Pancreas (tissue), 10 donors: ENCODE measurements around the gene COG2. TPM values are rescaled to one million over a fixed set of nuclear protein-coding genes. Genes with fewer than 3 reads are reported as not detected.
A peak's percentile ranks its signal among the peaks of the same experiment; 100 is the strongest.

ENCODE experiments used
- ATAC-seq, 4 donors: fragments of 200-7000 bp; cut with Tn5 transposase; one replicate each; pipeline versions ENCODE4 v1.8.0 to v1.9.1; 2020; ENCODE audit warnings: mild to moderate bottlenecking in 4 of 4, moderate library complexity in 4 of 4
- DNase-seq, 6 donors: peaks; one replicate each; pipeline ENCODE4 v3.0.0-alpha.2; 2020
- FAIRE-seq: peaks from 2 replicates; lab custom pipeline; 2012; peaks lifted over from hg19 to GRCh38; lab: Jason Lieb, UNC
- H3K27ac ChIP-seq, 4 donors: fragments of 200-600 bp; sonication (generic); 1 replicate in 3 of 4; 2 replicates in 1 of 4; pipeline versions ENCODE4 v1.5.0 to v1.8.0; 2020
- H3K27me3 ChIP-seq, 4 donors: fragments of 200-600 bp; one replicate each; pipeline ENCODE4 v1.8.0; 2021
- H3K36me3 ChIP-seq, 3 donors: fragments of 200-600 bp; sonication (generic) in 1 of 3; one replicate each; pipeline versions ENCODE4 v1.5.0 to v1.8.0; 2020 to 2021
- H3K4me1 ChIP-seq, 3 donors: fragments of 200-600 bp; one replicate each; pipeline ENCODE4 v1.8.0; 2021
- H3K4me3 ChIP-seq, 4 donors: fragments of 200-600 bp; sonication (generic) in 2 of 4; one replicate each; pipeline versions ENCODE4 v1.5.0 to v1.8.0; 2020 to 2021
- H3K9me3 ChIP-seq, 4 donors: fragments of 200-600 bp; one replicate each; pipeline ENCODE4 v1.8.0; 2021
- WGBS, 2 donors: extraction: QIAGEN DNeasy Blood & Tissue Kit; methylation state at CpG; one replicate each; pipeline ENCODE4 v1.1.7; 2013; 5-methylcytosine and 5-hydroxymethylcytosine counted together
- intact Hi-C, 3 donors: fragments of 100-400 bp; cut with DNase I; formaldehyde crosslinking; loops; one replicate each; pipeline versions ENCODE4 v1.11.1 to v1.14.2; 2022
- polyA plus RNA-seq, 2 donors: library from polyadenylated mRNA; stranded (reverse); fragments of 200-250 nt; gene quantifications; one replicate each; pipeline ENCODE4 v1.2.3, GENCODE V29; 2013
- total RNA-seq, 6 donors: library from RNA; stranded (reverse); fragmentation: NEBNext Ultra II Directional in 4 of 6; extraction: Animal tissue kit (Norgen Biotek cat#: 25700) in 4 of 6; gene quantifications; one replicate each; pipeline versions ENCODE4 v1.2.1 to v1.2.4, GENCODE V29; 2021 to 2023
- TF ChIP-seq, protein P1 (sequence below), 4 donors: fragments of 200-600 bp; sonication (generic) in 3 of 4; IDR thresholded peaks; one replicate each; pipeline versions ENCODE4 v1.5.0 to v1.8.0; 2021; ENCODE audit warnings: antibody characterized with exemption in 4 of 4
- donor health status: healthy with polysubstance abuse.
- donor health status: DM: no; HTN: no; CAD: no; lungs with moderate emphysema.
- donor health status: DM: no; HTN: no; CAD: no.
- donor health status: control.
- donor health status: control.
- donor health status: Bipolar disorder and iron deficiency.
- donor health status: DM: yes; HTN: yes; CAD: no.
- donor health status: DM: no; HTN: no; CAD: no.
- donor health status: DM: no; HTN: no; CAD: no.
- donor health status: DM: yes; HTN: yes; CAD: no.

Gene COG2
- total and polyA plus RNA-seq, 8 donors, result 6.5 to 17.1 (median 14.5) TPM

DNA sequence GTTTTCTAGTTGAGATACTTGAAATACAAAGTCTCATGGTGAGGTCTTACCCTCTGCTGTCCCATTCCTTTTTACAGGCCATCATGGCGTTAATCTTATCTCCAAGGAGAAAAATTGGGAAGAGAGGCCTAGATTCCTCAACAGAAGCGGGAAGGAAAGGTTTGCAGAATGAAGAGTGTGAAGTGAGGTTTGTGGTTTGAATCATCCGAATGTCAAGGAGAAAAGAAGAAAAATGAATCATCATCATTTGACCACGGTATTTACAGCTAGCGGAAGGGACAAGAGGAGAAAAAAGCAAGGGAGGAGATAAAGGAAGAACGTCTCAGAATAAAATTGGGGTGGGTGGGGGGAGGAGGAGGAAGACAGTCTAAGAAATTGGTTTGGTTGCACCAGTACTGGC, 935 bp upstream of the COG2 start:
- DNase-seq (no peak), FAIRE-seq (no peak), ATAC-seq (no peak)
- Histone ChIP-seq H3K9me3 (no peaks in the 10 kb centered on the region), H3K4me3 (no peak overlapping the region), H3K27me3 (no peaks in the 10 kb centered on the region), H3K36me3 (no peaks in the 10 kb centered on the region), H3K27ac (no peak overlapping the region), H3K4me1 (peaks cover 5 to 18% (median 7%) of the 10 kb centered on the region in 3 donors)
- intact Hi-C loops, result loop anchor here in 1 of 3 donors (5.0 kb wide), 1 partner anchor 131 kb away; no protein-coding TSS in a partner anchor
- 77 to 83% methylated on average over 6 of the region's 6 CpGs for WGBS, 2 donors
- TF ChIP-seq, protein P1, sequence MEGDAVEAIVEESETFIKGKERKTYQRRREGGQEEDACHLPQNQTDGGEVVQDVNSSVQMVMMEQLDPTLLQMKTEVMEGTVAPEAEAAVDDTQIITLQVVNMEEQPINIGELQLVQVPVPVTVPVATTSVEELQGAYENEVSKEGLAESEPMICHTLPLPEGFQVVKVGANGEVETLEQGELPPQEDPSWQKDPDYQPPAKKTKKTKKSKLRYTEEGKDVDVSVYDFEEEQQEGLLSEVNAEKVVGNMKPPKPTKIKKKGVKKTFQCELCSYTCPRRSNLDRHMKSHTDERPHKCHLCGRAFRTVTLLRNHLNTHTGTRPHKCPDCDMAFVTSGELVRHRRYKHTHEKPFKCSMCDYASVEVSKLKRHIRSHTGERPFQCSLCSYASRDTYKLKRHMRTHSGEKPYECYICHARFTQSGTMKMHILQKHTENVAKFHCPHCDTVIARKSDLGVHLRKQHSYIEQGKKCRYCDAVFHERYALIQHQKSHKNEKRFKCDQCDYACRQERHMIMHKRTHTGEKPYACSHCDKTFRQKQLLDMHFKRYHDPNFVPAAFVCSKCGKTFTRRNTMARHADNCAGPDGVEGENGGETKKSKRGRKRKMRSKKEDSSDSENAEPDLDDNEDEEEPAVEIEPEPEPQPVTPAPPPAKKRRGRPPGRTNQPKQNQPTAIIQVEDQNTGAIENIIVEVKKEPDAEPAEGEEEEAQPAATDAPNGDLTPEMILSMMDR (IDR thresholded peaks at IDR 0.05), result no peak

DNA sequence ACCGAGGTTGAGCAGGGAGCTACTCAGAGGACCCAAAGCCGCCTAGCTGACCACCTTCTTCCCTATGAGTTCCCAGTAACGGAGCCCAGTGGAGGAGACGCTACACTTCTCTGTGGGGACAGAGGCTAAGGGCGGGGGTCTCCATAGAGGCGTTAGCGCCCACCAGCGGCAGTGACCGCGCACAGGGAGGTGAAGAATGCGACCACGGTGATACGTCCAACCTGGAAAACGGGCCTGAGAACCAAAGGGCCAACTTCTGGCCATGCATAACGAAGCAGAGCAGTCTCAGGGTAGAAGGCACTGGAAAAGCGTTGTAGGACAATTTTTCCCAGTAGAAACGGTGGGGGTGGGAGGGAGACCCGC, 400 bp upstream of the COG2 start:
- DNase-seq (peak in 3 of 6 donors; percentile 38 to 61 (median 57)), FAIRE-seq (no peak), ATAC-seq (no peak)
- 25% methylated on average over 18 of the region's 18 CpGs for WGBS, 2 donors
- Histone ChIP-seq H3K4me1 (peaks cover 5 to 18% (median 7%) of the 10 kb centered on the region in 3 donors), H3K27me3 (no peaks in the 10 kb centered on the region), H3K4me3 (peak overlapping the region in 3 of 4 donors; percentile 66 to 88 (median 73)), H3K9me3 (no peaks in the 10 kb centered on the region), H3K36me3 (no peaks in the 10 kb centered on the region), H3K27ac (no peak overlapping the region)
- intact Hi-C loops, result loop anchor here in 1 of 3 donors (5.0 kb wide), 1 partner anchor 130 kb away; no protein-coding TSS in a partner anchor
- TF ChIP-seq, protein P1 (IDR thresholded peaks at IDR 0.05), result no peak

DNA sequence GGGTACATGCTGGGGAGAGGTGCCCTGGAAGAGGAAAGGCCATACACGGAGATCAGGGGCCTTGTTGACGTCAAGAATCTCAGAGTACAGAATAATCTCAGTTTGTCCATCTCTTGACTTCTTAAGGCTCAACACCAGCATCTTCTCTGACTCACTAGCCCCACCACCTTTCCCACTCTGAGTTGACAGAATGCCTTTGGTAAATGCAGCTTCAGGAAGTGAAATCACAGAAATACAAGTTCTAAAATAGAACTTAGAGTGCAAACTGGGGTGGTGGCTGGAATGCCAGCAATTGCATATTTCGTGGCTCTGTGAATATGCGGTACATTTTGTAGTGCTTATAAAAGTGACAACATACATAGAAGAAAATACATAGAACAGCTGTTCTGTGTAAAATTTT, 1.6 kb downstream of the COG2 start:
- TF ChIP-seq, protein P1 (IDR thresholded peaks at IDR 0.05), result no peak
- Histone ChIP-seq H3K27me3 (no peaks in the 10 kb centered on the region), H3K27ac (no peak overlapping the region), H3K4me3 (peak overlapping the region in 1 of 4 donors; percentile 66), H3K36me3 (no peaks in the 10 kb centered on the region), H3K9me3 (no peaks in the 10 kb centered on the region), H3K4me1 (peaks cover 5 to 18% (median 7%) of the 10 kb centered on the region in 3 donors)
- no peak for FAIRE-seq
- WGBS, 2 donors, result 43 to 60% methylated on average over 4 of the region's 4 CpGs
- intact Hi-C loops, result loop anchor here in 1 of 3 donors (5.0 kb wide), 1 partner anchor 128 kb away; no protein-coding TSS in a partner anchor
- no peak for DNase-seq
- no peak for ATAC-seq

DNA sequence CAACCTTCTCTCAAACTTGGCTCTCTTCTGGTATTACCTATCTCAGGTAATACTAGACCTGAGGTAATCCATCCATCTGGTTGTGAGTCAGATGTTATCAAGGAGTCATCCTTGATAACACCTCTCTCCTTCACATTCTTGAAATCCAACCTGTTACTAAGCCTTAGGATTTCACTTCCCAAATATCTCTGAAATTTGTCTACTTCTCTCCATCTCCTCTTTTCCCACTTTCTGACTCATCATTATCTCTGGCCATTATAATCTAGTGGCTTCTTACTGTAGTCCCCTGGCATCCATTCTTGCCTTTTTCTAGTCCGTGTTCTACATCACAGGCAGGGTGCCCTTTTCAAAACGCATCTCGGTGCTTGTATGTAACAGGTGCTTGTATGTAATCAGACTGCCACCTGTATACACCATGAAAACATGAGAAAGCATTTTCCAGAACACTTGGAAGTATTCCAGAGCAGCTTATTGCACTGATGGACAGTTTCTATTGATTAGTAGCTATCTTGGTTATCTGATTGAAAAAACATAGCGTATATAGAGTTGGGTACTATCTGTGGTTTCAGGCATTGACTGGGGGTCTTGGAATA, 4.5 kb downstream of the COG2 start:
- no peak overlapping the region for H3K4me3 ChIP-seq
- no peak for ATAC-seq
- H3K4me1 ChIP-seq, result peaks cover 5 to 15% (median 7%) of the 10 kb centered on the region in 3 donors
- no peaks in the 10 kb centered on the region for H3K9me3 ChIP-seq
- no peaks in the 10 kb centered on the region for H3K36me3 ChIP-seq
- H3K27ac ChIP-seq, result no peak overlapping the region
- TF ChIP-seq, protein P1 (IDR thresholded peaks at IDR 0.05), result no peak
- no peaks in the 10 kb centered on the region for H3K27me3 ChIP-seq
- WGBS, 2 donors, result 51 to 52% methylated on average over 4 of the region's 4 CpGs
- intact Hi-C loops, result no loop called here
- no peak for FAIRE-seq
- no peak for DNase-seq

DNA sequence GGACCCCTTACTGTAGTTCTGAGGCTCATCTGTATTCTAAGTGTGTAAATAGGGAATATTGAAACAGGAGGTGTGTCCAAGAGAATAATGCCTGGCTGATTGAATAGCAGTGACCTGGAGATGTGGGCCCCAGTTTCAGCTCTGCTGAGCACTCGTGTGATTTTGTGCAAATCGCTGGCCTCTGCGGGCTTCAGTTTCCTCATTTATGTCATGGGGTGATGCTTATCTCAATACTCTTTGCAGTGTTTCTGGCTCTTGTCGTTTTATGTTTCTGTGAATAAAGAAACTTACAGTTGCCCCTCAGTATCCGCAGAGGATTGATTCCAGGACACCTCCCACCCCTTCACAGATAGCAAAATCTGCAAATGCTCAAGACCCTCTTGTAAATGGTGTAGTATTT, 5.0 kb downstream of the COG2 start:
- 65 to 70% methylated on average over 5 of the region's 5 CpGs for WGBS, 2 donors
- no peak overlapping the region for H3K27ac ChIP-seq
- no peaks in the 10 kb centered on the region for H3K27me3 ChIP-seq
- H3K4me1 ChIP-seq, result peaks cover 5 to 15% (median 7%) of the 10 kb centered on the region in 3 donors
- TF ChIP-seq, protein P1 (IDR thresholded peaks at IDR 0.05), result no peak
- no peak overlapping the region for H3K4me3 ChIP-seq
- no peak for FAIRE-seq
- no peaks in the 10 kb centered on the region for H3K36me3 ChIP-seq
- no peak for DNase-seq
- no peaks in the 10 kb centered on the region for H3K9me3 ChIP-seq
- no peak for ATAC-seq
- intact Hi-C loops, result no loop called here
